HepG2 (cell line): ENCODE results near the gene SLC9B2. TPM values are rescaled to one million over a fixed set of nuclear protein-coding genes. Genes with fewer than 3 reads are reported as not detected.

Experiments used
- ATAC-seq: fragments of 200-7000 bp; cut with Tn5 transposase; 3 replicates; pipeline ENCODE4 v1.9.1; 2020; ENCODE audit warnings: mild to moderate bottlenecking, moderate library complexity
- BruUV-seq: library from RNA; stranded (reverse); fragments of 400-500 nt; replicated peaks from 2 replicates; lab custom pipeline; 2021; lab: Mats Ljungman, UMichigan
- CTCF ChIA-PET: fragments of 300-600 bp; formaldehyde crosslinking; extraction: SDS; loops from one replicate; lab custom pipeline; 2021; ENCODE audit warnings: low total read pairs, inconsistent platforms, low intra/inter-chr PET ratio; lab: Yijun Ruan, JAX
- POLR2A ChIA-PET: fragments of 350-600 bp; sonication (Branson Sonifier 250); formaldehyde crosslinking; loops from one replicate; lab custom pipeline; 2020; ENCODE audit warnings: antibody characterized with exemption, inconsistent platforms; lab: Yijun Ruan, JAX
- DNase-seq: peaks from one replicate; pipeline ENCODE4 v3.0.0-alpha.2; 2015; ENCODE audit warnings: low spot score
- FAIRE-seq: peaks from 3 replicates; lab custom pipeline; 2011; peaks lifted over from hg19 to GRCh38; lab: Jason Lieb, UNC
- H2AFZ ChIP-seq: one replicate; pipeline ENCODE4 v1.6.1; 2011; ENCODE audit warnings: low read length, inconsistent platforms
- H3K27ac ChIP-seq: fragments of 300-600 bp; 3 replicates; pipeline ENCODE4 v1.8.0; 2011; ENCODE audit warnings: mixed run types, mild to moderate bottlenecking, mixed read lengths, low read length, inconsistent platforms; ENCODE audit not compliant: insufficient read depth; ENCODE audit errors: extremely low read length
- H3K27me3 ChIP-seq, 2 experiments: fragments of 200-600 bp in 1 of 2; 2 replicates in 1 of 2; 3 replicates in 1 of 2; pipeline versions ENCODE4 v1.6.0 to v1.8.0; 2011; ENCODE audit warnings: low read length in 2 of 2, mild to moderate bottlenecking in 2 of 2, moderate library complexity in 2 of 2, inconsistent platforms in 1 of 2; ENCODE audit not compliant: insufficient read depth in 2 of 2, control insufficient read depth in 1 of 2
- H3K36me3 ChIP-seq, 2 experiments: fragments of 200-600 bp in 1 of 2; replicated peaks in 1 of 2; 2 replicates in 1 of 2; 3 replicates in 1 of 2; pipeline versions ENCODE4 v1.5.1 to v1.8.0; 2011; ENCODE audit warnings: low read length in 2 of 2, inconsistent platforms in 1 of 2; ENCODE audit not compliant: insufficient read depth in 2 of 2, control insufficient read depth in 1 of 2
- H3K4me1 ChIP-seq: 2 replicates; pipeline ENCODE4 v1.5.1; 2012; ENCODE audit warnings: low read length, inconsistent platforms; ENCODE audit not compliant: insufficient read depth
- H3K4me2 ChIP-seq: 2 replicates; pipeline ENCODE4 v1.6.0; 2011; ENCODE audit warnings: low read depth, low read length, inconsistent platforms
- H3K4me3 ChIP-seq, 3 experiments: fragments of 200-600 bp in 1 of 3; sonication (generic), shearing (Covaris generic) in 1 of 3; replicated peaks in 1 of 3; 2 replicates each; pipeline ENCODE4 v1.5.1; 2011 to 2016; ENCODE audit warnings: low read length in 3 of 3, inconsistent platforms in 2 of 3, low read depth in 2 of 3, mild to moderate bottlenecking in 2 of 3, control low read depth in 1 of 3, mixed read lengths in 1 of 3; ENCODE audit not compliant: insufficient read depth in 1 of 3
- H3K79me2 ChIP-seq: one replicate; pipeline ENCODE4 v1.6.1; 2011; ENCODE audit warnings: low read length, inconsistent platforms; ENCODE audit not compliant: insufficient read depth
- H3K9ac ChIP-seq: 2 replicates; pipeline ENCODE4 v1.6.0; 2011; ENCODE audit warnings: mild to moderate bottlenecking, low read depth, low read length, inconsistent platforms; ENCODE audit not compliant: insufficient read depth
- H3K9me3 ChIP-seq: 2 replicates; pipeline ENCODE4 v1.5.1; 2012; ENCODE audit warnings: mild to moderate bottlenecking, low read length
- H4K20me1 ChIP-seq: 2 replicates; pipeline ENCODE4 v1.6.0; 2011; ENCODE audit warnings: inconsistent platforms, mild to moderate bottlenecking, low read length, moderate library complexity; ENCODE audit not compliant: insufficient read depth
- FOXM1 ChIP-seq: sonication (generic); formaldehyde crosslinking; IDR thresholded peaks from 2 replicates; pipeline ENCODE4 v1.5.0; 2020; ENCODE audit warnings: missing genetic modification reagents
- GATA4 ChIP-seq: sonication (generic); IDR thresholded peaks from 2 replicates; pipeline ENCODE4 v1.6.1; 2016; ENCODE audit warnings: antibody characterized with exemption, low read depth, borderline replicate concordance
- KLF13 ChIP-seq: sonication (generic); formaldehyde crosslinking; IDR thresholded peaks from 2 replicates; pipeline ENCODE4 v1.4.0; 2020; ENCODE audit warnings: mild to moderate bottlenecking, missing genetic modification reagents
- KMT2A ChIP-seq: sonication (generic); formaldehyde crosslinking; IDR thresholded peaks from 2 replicates; pipeline ENCODE4 v1.4.0; 2020; ENCODE audit warnings: missing genetic modification reagents
- MIXL1 ChIP-seq: IDR thresholded peaks from 2 replicates; pipeline ENCODE4 v1.6.1; 2016
- NBN ChIP-seq: fragments of 450-650 bp; conservative IDR thresholded peaks from 2 replicates; pipeline ENCODE4 v1.6.1; 2017
- PAWR ChIP-seq: sonication (generic); formaldehyde crosslinking; IDR thresholded peaks from 2 replicates; pipeline ENCODE4 v1.4.0; 2020; ENCODE audit warnings: missing genetic modification reagents, mild to moderate bottlenecking, borderline replicate concordance
- PHF8 ChIP-seq: sonication (generic); formaldehyde crosslinking; IDR thresholded peaks from 2 replicates; pipeline ENCODE4 v1.5.0; 2020; ENCODE audit warnings: missing genetic modification reagents
- PRDM15 ChIP-seq: sonication (generic); formaldehyde crosslinking; IDR thresholded peaks from 2 replicates; pipeline ENCODE4 v1.4.0; 2020; ENCODE audit warnings: missing genetic modification reagents
- SMC3 ChIP-seq: IDR thresholded peaks from 2 replicates; pipeline ENCODE4 v1.6.1; 2011; ENCODE audit warnings: low read length, improper control_type of control experiment
- SNAI1 ChIP-seq: sonication (generic); formaldehyde crosslinking; IDR thresholded peaks from 2 replicates; pipeline ENCODE4 v1.5.0; 2020; ENCODE audit warnings: mild to moderate bottlenecking, missing genetic modification reagents, borderline replicate concordance
- STAG1 ChIP-seq: sonication (generic); formaldehyde crosslinking; IDR thresholded peaks from 2 replicates; pipeline ENCODE4 v1.4.0; 2020; ENCODE audit warnings: missing genetic modification reagents
- TAF15 ChIP-seq: fragments of 200-400 bp; formaldehyde crosslinking; IDR thresholded peaks from one replicate; pipeline ENCODE4 v1.6.1; 2018; ENCODE audit warnings: mild to moderate bottlenecking, low read depth, low read length; ENCODE audit not compliant: poor library complexity, severe bottlenecking
- ZBTB44 ChIP-seq: sonication (generic); formaldehyde crosslinking; IDR thresholded peaks from 2 replicates; pipeline ENCODE4 v1.4.0; 2020; ENCODE audit warnings: missing genetic modification reagents
- ZNF484 ChIP-seq: sonication (generic); formaldehyde crosslinking; IDR thresholded peaks from 2 replicates; pipeline ENCODE4 v1.5.1; 2020; ENCODE audit warnings: mild to moderate bottlenecking, low read depth, missing genetic modification reagents, borderline replicate concordance
- ZNF589 ChIP-seq: sonication (generic); formaldehyde crosslinking; conservative IDR thresholded peaks from 2 replicates; pipeline ENCODE4 v1.8.0; 2022; ENCODE audit warnings: mild to moderate bottlenecking, moderate library complexity, missing genetic modification reagents
- WGBS: methylation state at CpG from one replicate; pipeline ENCODE4 v1.1.6; 2017; ENCODE audit warnings: low lambda C conversion rate; 5-methylcytosine and 5-hydroxymethylcytosine counted together
- in situ Hi-C: cut with HindIII; loops from 2 replicates; pipeline ENCODE4 v1.10.0; 2017; ENCODE audit warnings: low pct_unique_long_range_greater_than_20kb; ENCODE audit not compliant: extremely low pct_ligation_motif_present
- intact Hi-C: fragments of 100-400 bp; cut with micrococcal nuclease; formaldehyde crosslinking; loops from one replicate; pipeline ENCODE4 v1.10.0; 2022; ENCODE audit not compliant: unreplicated experiment
- polyA plus RNA-seq, 8 experiments: library from polyadenylated mRNA; depleted of rRNA in 3 of 8; stranded (reverse) in 7 of 8; unstranded in 1 of 8; fragments of >200 nt; fragmentation: Illumina TruSeq in 4 of 8; extraction: Trizol in 4 of 8; gene quantifications; 2 replicates each; pipeline versions ENCODE4 v1.2.1 to v1.2.3, GENCODE V29; 2011 to 2016; ENCODE audit warnings: low read depth in 4 of 8, missing spikeins in 1 of 8, mixed read lengths in 1 of 8; ENCODE audit not compliant: insufficient read depth in 1 of 8
- total RNA-seq, 5 experiments: library from RNA; depleted of rRNA; stranded (reverse); fragments of >200 nt; fragmentation: Illumina TruSeq; extraction: Trizol; gene quantifications; 2 replicates each; pipeline ENCODE4 v1.2.3, GENCODE V29; 2016; ENCODE audit warnings: low read depth in 1 of 5

Gene SLC9B2
- total and polyA plus RNA-seq, 2 of the 13 experiments (the other 11 are each of a cell fraction or from before 2014, with no cell fraction given), result 23.5 to 38.5 TPM

GRCh38 chr4:103100691-103101090 lies 24.1 kb upstream of the SLC9B2 start (continued):
- TF ChIP-seq ZBTB44 (CRISPR knock-in tag) (no peak), ZNF484 (CRISPR knock-in tag) (no peak), PAWR (CRISPR knock-in tag) (no peak), TAF15 (no peak), KMT2A (CRISPR knock-in tag) (no peak)

- ChIA-PET CTCF (no interaction called here), POLR2A (interaction anchor here (0.7 to 2.9 kb wide), 5 partner anchors 23 to 479 kb away, joined by 3 to 10 read pairs (median 4); partner anchors contain the start of genes CISD2, SLC9B2 and UBE2D3)
- peak; percentile 85 for DNase-seq
- FAIRE-seq, result peak; percentile 90
- Histone ChIP-seq H3K9me3 (no peaks in the 10 kb centered on the region), H3K27me3 (no peaks in the 10 kb centered on the region), H3K4me2 (peak within 1 kb of the TSS; percentile 79), H2AFZ (peak within 1 kb of the TSS; percentile 87), H3K79me2 (no peaks in the 10 kb centered on the region), H4K20me1 (no peaks in the 10 kb centered on the region), H3K9ac (peak within 1 kb of the TSS; percentile 66), H3K4me3 (peak within 1 kb of the TSS; percentile 52 to 70 (median 66)), H3K36me3 (no peaks in the 10 kb centered on the region), H3K4me1 (peaks cover 47% of the 10 kb centered on the region), H3K27ac (no peak within 1 kb of the TSS)
- intact Hi-C loops, result loop anchor here (2.0 to 5.0 kb wide), 5 partner anchors 53 to 1978 kb away; no protein-coding TSS in a partner anchor
- peak; percentile 87 for ATAC-seq
- in situ Hi-C loops, result loop anchor here (5.0 to 10.0 kb wide), 2 partner anchors 478 to 665 kb away; no protein-coding TSS in a partner anchor
- BruUV-seq, result no TSS peak
- WGBS, result 4% methylated on average over 11 of the region's 11 CpGs
- TF ChIP-seq FOXM1 (CRISPR knock-in tag) (no peak), PRDM15 (no peak), MIXL1 (peak; percentile 95), KLF13 (CRISPR knock-in tag) (no peak), ZNF589 (CRISPR knock-in tag) (no peak), STAG1 (CRISPR knock-in tag) (peak; percentile 87), SNAI1 (CRISPR knock-in tag) (no peak), NBN (no peak), GATA4 (no peak), PHF8 (CRISPR knock-in tag) (0 out of 2 replicates have a peak, but pooled peaks have one; percentile 33), SMC3 (peak; percentile 71; the same call in 1 of the 2 replicates)
Measured at GRCh38 chr4:103099691-103100392, 23.3 kb upstream of the SLC9B2 start, which contains the start of gene BDH2. TSS of gene BDH2 (minus strand) at chr4:103099834. CDS start at chr4:103096254, 3,580 bp downstream.
